ENCODE results near the gene CEP350.

The CEP350 gene

DNA sequence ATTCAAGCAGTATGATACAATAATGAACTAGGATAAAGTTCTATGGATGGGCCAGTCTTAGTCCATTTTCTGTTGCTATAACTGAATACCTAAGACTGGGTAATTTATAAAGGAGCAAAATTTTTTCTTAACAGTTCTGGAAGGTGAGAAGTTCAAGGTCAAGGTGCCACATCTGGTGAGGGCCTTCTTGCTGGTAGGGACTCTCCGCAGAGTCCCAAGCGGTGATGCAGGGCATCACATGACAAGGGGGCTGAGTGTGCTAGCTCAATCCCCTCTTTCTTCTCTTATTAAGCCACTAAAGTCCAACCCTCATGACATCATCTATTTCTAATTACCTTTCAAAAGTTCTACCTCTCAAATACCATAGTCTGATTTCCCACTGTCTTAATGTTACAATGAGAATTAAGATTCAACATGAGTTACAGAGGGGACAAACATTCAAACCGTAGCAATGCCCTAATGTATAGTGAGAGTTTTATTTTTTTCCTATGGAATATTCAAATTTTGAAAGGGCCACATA lies 107.9 kb downstream of the CEP350 start:
- FAIRE-seq: no peak

DNA sequence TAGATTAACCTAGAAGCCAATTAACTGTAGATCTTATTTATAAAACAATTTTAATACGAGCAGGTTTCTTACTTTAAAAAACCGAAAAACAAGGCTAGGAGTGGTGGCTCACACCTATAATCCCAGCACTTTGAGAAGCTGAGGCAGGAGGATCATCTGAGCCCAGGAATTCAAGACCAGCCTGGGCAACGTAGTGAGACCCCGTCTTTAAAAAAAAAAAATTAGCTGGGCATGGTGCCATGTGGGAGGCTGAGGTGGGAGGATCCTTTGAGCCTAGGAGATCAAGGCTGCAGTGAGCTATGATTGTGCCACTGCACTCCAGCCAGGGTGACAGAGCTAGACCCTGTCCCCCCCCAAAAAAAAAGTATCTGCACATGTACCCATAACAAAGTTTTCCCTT lies 110.8 kb downstream of the CEP350 start:
- FAIRE-seq: no peak

DNA sequence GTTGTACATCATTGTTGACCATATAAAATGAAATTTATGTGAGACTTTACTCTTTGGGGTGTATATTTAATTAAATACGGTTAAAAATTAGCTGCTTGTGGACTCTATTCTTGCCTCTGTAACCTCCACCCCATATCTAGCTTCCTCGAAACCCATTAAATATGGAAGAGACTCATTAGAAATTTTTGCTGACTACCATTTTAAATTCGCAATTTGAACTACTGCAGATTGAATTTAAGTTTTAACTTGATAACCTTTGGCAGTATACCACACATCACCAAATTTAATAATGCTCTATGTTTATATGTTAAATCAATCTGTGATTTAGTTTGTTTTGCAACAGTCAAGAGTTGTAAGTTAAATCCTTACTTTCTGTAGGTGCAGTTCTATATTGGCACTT lies 111.5 kb downstream of the CEP350 start:
- no peak for FAIRE-seq

DNA sequence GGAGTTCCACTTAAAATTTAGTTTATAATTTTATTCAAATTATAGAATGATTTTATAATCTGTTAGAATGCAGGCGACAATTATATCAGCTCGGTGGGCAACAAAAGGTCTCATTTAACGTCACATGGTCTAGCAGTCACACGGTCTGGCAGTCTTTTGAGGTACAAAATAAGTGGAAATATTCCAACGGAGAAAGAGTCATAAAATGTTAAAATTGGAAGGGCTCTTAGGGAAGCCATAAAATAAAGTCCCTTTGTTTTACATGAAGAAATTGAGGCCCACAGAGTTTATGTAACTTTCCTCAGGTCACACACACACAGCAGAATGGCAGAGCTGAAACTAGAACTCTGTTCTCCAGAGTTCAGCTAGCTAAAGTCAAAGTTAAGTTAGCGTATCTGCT lies 115.7 kb downstream of the CEP350 start:
- FAIRE-seq: no peak

DNA sequence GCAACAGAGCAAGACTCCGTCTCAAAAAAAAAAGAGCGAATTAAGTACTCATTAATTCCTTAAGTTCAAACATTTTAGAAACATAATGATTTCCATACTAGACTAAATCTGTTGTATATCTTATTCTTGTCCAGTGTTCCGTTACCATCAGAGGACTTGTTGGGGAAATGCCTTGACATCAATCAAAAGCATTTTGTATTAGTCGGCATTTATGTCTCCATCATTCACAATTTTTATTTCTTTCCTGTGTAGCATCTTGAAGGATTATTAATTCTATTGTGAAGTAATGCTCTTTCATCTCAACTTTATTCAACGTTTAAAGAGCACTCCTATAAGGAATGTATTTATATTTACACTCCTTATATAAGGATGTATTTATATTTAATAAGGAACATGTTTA lies 117.1 kb downstream of the CEP350 start:
- FAIRE-seq: no peak

DNA sequence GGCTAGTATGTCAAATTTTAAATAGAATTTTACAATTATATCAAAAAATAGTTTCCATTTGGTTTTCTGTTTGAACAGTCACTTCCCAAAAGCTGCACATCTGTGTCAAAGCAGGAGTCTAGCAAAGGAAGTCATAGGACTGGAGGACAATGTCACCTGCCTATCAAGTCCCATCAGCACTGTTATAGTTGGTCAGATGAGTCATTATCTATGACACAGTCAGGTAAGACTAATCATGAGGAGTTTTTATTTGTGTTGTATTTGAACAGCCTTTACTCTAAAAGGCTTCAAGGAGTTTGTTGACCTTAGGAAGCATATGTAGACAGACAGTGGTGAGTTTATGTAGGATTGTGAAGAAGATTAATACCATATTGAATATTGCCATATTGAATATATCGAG lies 125.8 kb downstream of the CEP350 start:
- FAIRE-seq: no peak

DNA sequence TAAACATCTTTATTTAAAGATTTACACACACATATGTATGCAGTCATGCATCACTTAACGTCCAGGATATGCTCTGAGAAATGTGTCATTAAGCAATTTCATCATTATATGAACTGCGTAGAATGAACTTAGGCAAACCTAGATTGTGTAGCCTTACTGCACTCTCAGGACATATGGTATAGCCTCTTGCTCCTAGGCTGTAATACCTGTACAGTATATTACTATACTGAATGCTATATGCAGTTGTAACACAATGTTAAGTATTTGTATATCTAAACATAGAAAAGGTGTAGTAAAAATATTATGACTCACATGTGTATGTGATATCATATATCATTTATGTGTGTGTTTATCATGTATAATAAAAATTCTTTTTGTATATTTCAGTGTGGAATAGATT lies 126.9 kb downstream of the CEP350 start:
- no peak for FAIRE-seq

DNA sequence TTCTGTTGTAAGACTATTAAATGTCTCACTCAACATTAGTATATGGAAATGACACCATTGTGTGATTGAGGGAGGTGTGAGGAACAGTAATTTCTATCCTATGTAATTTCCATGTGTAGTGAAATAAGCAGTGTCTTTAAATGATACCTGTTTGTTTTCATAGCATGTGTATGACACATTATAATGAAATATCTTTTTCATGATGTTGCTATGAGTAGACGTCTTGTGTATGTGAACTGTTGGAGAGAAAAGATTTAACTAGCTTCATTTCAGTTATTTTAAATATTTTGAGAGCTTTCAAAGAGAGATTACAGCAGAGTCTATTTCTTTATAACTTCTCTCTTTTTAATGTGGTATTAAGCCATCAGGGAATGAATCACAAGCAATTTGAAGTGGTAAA lies 128.6 kb downstream of the CEP350 start:
- FAIRE-seq: no peak

DNA sequence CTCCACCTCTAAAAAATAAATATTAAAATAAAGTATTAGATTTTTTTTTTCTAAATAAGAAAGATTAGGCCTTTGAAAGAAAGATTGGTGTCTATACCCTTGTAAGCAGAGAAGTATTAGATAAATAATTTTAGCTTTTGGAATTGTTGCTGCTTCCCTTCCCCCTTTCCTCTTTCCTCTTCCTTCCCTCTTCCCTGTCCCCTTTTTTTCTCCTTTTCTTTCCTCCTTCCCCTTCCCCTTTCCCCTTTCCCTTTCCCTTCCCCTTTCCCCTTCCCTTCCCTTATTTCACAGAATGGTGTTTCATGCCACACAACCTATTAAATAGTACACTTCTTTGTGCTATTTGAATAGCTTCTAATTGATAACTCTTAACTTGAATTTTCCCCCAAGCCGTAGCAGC lies 130.3 kb downstream of the CEP350 start:
- FAIRE-seq: no peak

DNA sequence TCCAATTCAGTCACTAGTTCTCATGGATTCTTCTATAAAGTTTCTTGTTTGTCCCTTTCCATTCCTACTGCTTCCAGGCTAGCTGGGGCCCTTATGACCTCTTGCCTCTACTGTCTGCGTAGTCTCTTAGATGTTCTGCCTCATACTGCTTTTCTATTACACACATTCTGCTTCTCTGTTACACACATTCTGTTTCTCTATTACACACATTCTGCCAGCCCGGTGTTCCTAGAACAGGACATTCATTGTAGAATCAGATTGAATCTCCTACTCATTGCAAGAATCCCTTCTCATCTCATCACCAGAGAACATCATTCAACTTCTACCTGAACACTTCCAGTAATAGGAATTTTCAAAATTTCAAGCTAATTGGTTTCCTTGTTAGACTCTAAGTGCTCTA lies 130.7 kb downstream of the CEP350 start:
- no peak for FAIRE-seq

DNA sequence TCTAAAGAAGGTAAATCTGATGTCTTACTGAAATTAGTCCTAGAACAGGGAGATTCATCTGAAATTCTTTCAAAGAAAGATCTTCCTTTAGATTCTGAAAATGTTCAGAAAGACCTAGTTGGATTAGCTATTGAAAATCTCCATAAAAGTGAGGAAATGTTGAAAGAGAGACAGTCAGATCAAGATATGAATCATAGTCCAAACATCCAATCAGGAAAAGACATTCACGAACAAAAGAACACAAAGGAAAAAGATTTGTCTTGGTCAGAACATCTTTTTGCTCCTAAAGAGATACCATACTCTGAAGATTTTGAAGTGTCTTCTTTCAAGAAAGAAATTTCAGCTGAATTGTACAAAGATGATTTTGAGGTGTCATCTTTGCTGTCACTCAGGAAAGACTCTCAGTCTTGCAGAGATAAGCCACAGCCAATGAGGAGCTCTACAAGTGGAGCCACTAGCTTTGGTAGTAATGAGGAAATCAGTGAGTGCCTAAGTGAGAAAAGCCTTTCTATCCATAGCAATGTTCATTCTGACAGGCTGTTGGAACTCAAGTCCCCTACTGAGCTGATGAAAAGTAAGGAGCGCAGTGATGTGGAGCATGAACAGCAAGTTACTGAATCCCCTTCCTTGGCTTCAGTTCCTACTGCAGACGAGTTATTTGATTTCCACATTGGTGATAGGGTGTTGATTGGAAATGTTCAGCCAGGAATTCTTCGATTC lies 138.5 kb downstream of the CEP350 start:
- no peak for FAIRE-seq

DNA sequence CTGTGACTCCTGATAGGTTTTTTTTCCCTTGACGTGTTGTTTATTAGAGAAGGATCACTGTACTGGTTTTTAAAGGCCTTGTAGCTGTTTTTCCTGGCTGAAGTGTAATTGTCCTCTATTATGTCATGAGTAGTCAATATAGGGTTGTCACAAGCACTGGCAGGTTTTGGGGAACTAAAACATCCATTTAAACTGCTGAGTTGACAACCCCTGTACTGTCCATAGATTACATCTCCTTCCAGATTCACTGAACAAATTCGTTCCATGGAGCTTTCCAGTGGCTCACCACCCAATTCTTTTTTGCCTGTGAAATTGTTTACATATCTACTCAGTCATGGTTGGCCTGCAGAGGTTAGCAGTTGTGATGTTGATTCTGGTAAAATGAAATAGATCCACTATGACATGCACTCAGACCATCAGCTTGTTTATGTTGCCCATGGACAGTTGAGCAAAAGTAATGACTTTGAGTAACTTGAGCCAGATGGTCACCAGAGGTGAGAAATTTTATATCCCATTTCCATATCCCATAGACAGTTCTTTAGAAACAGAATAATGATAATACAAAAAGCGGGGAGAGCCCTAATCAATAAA lies 140.2 kb downstream of the CEP350 start:
- no peak for FAIRE-seq

DNA sequence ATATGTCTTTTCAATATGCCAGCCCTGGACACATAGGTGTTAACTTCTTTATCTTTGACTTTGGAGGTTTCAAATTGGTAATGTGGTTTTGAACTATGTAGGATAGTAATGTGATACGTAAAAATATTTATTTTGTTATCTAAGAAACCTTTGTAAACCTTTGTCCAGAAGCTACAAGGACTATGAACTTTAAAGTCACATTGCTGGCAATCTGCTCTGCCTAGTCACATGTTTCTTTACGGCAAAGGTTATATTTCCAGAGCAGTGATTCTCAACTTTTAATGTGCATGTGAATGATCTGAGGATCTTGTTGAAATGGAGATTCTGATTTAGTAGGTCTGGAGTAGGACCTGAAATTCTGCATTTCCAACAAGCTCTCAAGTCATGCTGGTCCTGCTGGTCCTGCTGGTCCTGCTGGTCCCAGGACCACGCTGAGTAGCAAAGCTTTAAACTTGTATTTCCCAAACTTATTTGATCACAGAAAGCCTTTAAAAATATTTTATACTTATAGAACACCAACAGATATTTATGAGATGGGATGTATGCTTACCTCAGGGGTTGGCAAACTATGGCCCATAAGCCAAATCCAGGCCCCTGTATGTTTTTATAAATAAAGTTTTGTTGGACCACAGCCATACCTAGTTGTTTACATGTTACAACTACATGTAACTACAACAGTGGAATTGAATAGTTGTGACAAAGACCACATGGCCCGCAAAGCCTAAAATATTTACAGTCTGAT lies 142.1 kb downstream of the CEP350 start:
- no peak for FAIRE-seq

DNA sequence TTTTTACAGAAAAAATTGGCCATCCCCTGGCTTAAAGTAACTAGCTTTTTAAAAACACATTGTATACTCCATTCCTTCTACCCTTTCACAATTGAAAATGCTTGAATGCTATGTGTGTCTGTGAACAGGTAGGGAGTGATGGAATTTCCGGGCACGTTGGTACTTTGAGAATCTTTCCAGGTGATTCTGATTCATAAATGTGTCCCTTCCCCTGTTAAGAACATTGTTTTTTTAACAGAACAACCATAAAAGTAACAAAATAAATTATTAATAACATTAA lies 142.7 kb downstream of the CEP350 start:
- no peak for FAIRE-seq

DNA sequence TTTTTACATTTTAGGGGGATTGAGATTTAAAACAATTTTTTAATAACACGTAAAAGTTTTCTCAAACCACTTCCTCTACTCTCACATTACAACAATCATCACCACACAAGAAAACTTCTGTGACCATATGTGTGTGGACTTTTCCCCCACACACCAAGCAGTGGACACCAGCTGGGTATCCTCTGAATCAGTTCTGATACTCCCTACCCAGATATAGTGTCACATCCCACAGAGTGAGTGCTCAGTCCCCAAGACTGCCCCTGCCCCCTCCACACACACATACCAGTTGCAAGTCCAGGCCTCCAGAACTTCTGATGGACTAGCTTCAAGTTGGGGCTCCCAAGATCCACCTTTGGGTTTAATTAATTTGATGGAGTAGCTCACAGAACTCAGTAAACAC lies 146.8 kb downstream of the CEP350 start:
- FAIRE-seq: no peak

DNA sequence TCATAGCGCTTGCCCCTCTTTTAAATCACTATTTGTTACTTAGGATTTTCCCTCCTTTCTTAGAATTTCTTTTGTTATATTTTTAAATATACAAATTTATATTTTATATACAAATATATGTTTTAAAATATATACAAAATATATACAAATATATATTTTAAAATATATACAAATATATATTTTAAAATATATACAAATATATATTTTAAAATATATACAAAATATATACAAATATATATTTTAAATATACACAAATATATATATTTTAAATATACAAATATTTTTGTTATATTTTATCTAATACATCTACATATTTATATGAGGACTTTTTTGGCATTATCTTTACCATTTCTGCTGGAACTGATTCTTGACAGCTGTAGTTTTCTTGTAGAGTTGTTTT lies 149.2 kb downstream of the CEP350 start:
- peak; percentile 99 for FAIRE-seq

DNA sequence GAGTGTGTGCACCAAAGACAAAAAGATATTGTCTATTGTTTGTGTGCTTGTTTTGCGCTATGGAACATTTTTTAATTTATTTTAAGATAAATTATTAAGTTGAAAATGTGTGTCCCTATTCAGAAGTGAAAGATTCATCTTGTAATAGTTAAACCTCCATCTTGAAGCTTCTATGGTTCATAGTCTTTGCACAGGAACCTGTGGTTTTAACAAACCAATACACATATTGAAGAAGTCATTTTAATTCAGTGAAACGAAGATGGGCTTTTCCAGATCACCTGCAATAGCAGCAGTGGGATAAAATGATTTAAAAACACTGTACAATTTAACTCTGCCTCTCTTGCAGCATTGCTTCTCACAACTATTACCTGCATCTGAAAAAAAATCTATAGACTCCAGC lies 157.5 kb downstream of the CEP350 start:
- no peak for FAIRE-seq

DNA sequence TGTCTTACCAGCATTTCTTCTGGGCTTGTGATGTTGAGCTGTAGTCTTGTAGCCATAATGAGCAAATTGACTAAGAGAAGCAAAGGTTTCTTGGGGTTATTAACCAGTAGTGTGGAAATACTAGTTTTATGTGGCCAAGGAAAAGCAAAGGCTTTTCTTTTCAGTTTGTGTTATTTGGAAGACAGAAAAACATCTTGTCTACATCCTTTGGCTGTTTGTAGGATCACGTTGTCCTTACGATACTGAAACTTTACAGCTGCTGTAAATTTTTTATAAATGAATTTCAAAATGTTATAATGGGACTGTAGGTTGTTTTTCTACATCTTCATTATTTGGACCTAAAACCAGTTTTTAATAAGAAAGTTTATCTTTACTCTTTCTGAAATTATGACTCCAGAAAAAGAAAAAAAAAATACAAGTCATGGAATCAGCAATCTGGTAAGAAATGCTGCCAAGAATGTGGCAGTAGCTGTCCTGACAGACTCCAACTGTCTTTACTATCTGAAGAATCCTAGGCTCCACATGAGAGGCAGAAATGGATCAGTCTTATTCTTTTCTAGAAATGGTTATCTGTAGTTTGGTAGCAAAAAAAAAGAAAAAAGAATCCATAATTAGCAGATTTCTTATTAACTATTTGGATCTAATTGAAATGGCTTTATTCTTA lies 158.5 kb downstream of the CEP350 start:
- FAIRE-seq: no peak

DNA sequence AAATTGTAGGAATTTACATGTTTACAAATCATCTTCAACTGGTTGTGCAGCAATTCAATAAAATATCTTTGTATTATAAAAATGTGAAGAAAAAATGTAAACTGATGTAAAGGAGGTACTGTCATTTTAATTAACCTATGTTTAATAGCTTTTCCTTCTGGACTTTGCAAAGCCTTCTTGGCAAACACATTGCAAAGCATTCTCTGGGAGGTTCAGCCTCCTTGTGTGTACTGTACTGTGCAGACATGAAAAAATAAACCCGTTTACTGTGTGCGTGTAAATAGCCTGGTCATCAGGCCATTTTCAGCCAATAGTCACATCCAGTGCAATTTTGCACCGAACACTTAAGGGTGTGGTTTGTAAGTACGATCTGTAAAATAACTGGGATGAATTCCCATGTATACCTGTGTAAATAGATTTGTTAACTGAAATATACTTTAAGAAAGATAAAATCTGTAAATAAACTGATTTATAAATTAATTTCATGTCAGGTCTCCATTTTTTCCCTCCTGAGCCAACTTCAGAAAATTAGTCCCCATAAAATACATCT lies 159.9 kb downstream of the CEP350 start:
- FAIRE-seq: no peak

DNA sequence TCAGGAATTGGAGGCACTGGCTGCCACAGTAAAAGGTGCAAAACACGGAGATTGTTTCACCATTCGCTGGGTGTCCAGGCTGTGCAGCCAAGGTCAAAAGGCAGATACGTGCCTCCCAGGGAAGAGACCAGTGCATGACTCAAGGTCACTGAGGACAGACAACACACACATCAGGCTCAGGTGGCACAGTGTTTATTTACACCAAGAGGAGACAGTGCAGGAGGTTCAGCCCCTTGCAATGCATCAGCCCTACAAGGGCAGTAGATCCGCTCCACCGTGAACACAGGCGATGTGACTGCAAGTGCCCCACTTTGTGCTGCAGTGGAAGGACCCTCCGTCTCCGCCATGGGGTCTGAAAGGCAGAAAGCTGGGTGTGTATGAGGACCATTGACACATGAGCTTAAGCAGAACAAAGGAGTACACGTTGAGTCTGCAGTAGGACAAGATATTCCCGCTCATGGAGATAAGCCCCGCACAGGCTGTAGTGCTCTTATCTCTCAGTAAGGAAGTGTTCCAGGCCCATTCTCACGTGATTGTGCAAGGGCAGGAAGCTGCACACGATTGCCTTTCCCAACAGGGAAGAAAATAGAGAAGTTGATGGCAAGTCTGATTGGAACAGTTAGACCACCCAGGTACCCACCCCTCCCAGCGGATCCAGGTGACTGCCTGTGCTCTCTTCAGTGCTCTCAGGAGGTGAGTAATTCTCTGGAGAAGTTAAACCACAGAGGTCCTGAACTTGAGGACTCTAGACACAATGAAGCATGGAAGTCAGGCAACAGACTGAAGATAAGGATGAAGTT lies 162.6 kb downstream of the CEP350 start:
- no peak for FAIRE-seq

DNA sequence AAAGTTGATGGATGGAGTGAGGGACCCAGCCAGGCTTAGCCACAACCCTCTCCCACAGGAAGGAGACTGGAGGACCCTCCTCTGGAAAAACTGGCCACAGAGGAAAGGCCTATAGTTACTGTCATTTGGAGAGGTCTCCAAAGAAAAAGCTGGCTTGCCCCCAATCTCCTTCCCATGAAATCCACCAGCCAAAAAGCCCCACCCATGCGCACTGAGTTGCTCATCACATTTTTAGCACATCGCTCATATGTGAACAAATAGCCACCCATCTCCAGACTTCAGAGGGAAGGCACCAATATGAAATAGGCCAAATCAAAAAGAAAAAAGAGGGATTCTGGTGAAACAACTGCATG lies 163.1 kb downstream of the CEP350 start:
- FAIRE-seq: no peak

DNA sequence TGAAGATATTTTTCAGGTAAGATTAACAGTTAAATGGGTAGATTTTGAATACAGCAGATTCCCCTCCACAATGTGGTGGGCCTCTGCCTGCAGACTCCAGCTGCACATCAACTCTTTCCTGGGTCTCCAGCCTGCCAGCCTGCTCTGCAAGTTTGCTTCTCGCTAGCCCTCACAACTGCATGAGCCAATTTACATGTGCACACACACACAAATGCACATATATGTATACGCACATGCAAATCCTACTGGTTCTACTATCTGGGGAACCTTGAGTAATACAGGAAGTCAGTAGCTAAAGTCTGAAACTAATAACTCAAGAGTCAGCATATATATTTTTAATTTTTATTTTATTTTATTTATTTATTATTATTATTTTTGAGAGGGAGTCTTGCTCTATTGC lies 165.2 kb downstream of the CEP350 start:
- FAIRE-seq: no peak

DNA sequence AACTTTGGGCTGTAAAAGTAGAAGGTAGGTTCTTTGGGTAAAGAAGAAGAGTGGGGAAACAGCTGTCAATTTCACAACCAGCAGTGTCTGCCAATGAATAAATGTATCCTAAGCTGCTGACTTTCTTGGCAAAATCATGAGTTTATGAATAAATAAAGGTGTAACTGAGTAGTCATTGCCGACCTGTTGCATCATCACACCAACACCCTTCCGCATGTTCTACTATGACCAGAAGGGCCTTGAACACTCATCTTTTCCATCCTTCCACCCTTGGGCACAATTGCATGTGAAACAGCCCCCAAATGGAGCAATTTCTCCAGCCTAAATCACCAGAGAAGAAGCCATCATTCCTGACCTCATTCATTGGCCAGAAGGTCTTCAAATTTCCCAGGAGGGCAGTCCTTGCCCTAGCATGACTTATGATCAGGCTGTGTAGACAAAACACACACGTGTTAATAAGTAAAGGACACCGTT lies 168.9 kb downstream of the CEP350 start:
- FAIRE-seq: no peak

All from colon (tissue), 2 donors.